ENCODE data around the gene BHMT. TPM values are rescaled to one million over a fixed set of nuclear protein-coding genes. Genes with fewer than 3 reads are reported as not detected.

Gene BHMT
- total and polyA plus RNA-seq, 9 of the 15 experiments (the other 6 are each of a cell fraction or from before 2014, with no cell fraction given): not detected

DNA sequence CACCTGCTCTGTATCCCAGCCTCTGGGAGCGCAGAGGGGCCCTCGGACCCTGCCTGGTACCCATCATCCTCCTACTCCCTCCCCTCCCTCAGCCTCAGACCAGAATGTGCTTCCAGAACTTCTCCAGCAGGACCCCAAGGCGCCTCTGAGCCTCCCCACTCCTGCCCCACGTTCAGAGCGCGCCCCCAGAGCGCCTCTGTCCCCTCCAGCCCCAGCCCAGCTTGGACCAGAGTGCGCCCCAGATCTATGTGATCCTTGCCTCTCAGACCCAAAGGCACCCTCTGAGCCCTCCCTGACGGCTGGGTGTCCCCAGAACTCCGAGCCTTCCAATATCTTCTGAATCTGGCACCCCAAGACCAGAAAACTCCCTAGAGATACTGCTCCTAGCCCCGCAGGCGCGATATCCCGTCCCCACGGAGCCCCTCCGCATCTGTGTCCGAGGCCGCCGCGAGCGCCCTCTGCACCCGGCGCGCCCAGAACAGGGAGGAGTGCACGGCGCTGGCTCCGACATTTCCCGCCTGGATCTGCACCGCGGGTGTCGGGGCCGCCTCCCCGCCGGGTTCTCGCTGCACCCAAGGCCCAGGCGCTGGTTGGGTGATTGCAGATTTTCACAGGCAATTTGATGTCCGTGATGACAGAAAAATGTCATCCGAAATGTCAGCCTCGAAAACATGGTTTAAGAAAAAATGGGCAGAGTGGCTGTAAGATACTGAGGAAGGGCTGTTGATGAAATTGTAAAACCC lies 522 bp downstream of the BHMT start:
- intact Hi-C loops (cut with micrococcal nuclease): no loop called here
- H3K27ac ChIP-seq (ENCODE audit: extremely low read depth, low read depth, low read length): no peak overlapping the region
- peaks cover 0 to 11% of the 10 kb centered on the region in 2 experiments; a peak in 3 of 5 replicates for H3K4me1 ChIP-seq (replicated peaks in 1 of 2; ENCODE audit: control insufficient read depth in 2 of 2, insufficient read depth in 2 of 2, low read length in 2 of 2)
- CTCF ChIA-PET (ENCODE audit: low intra/inter-chr PET ratio): no interaction called here
- ATAC-seq (peak; percentile 59; the same call in 1 of the 3 replicates), DNase-seq (ENCODE audit: extremely low read depth in 1 of 4, low spot score in 3 of 4) (peak in 1 of 4 experiments; percentile 5), FAIRE-seq (no peak)
- POLR2A ChIA-PET: interaction anchor here (0.7 kb wide), 2 partner anchors 15 to 99 kb away, joined by 3 read pairs; no protein-coding TSS in a partner anchor
- no TSS peak for BruUV-seq (replicated peaks)
- peaks cover 22 to 35% of the 10 kb centered on the region in 2 experiments for H3K27me3 ChIP-seq (ENCODE audit: control insufficient read depth in 2 of 2, insufficient read depth in 2 of 2, low read length in 2 of 2)
- no peak overlapping the region for H3K4me2 ChIP-seq (ENCODE audit: insufficient read depth, low read length)
- in situ Hi-C loops (cut with MboI): no loop called here
- H3K36me3 ChIP-seq (ENCODE audit: control insufficient read depth, insufficient read depth, low read length): no peaks in the 10 kb centered on the region
- H3K9me3 ChIP-seq (replicated peaks; ENCODE audit: control insufficient read depth, insufficient read depth, low read depth, low read length): no peaks in the 10 kb centered on the region
- no peak overlapping the region for H2AFZ ChIP-seq (ENCODE audit: low read depth, low read length)
- TF ChIP-seq PRPF4 (IDR thresholded peaks at IDR 0.05; ENCODE audit: insufficient read depth, low read depth, low read length, poor library complexity, severe bottlenecking): no peak
- TF ChIP-seq EZH2 (IDR thresholded peaks at IDR 0.05; ENCODE audit: borderline replicate concordance, low read depth, low read length): 0 out of 2 replicates have a peak, but pooled peaks have one; percentile 43
- H3K4me3 ChIP-seq: no peak overlapping the region
- H3K79me2 ChIP-seq (ENCODE audit: control insufficient read depth, insufficient read depth, low read length): no peaks in the 10 kb centered on the region
- H3K9ac ChIP-seq (ENCODE audit: insufficient read depth in 1 of 2, low read depth in 2 of 2, low read length in 2 of 2): no peak overlapping the region; a peak in 1 of 4 replicates
- H4K20me1 ChIP-seq (replicated peaks; ENCODE audit: control insufficient read depth, insufficient read depth, low read length): no peaks in the 10 kb centered on the region
- no peaks in the 10 kb centered on the region for H3K9me1 ChIP-seq (ENCODE audit: control insufficient read depth, insufficient read depth, low read length)
- WGBS (ENCODE audit: insufficient coverage, low coverage, missing lambda C conversion rate): 2% methylated on average over 37 of the region's 39 CpGs

DNA sequence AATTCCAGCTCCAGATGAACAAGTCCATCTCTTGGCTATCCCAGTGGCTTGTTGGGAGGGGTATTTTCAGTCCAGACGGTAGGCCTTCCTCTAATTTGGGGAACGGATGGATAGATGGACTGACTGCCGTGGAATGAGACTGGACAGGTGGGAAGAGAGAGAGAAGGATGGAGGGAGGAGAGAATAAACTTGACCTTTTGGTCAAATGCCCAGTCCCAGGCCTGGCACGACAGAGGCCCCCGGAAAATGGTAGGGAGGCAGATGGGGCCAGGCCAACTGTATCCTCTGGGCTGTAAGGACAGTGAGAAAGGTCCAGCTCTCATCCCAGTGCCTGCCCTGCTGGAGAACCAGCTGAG lies 1.1 kb downstream of the BHMT start:
- Histone ChIP-seq H3K9ac (ENCODE audit: insufficient read depth in 1 of 2, low read depth in 2 of 2, low read length in 2 of 2) (no peak overlapping the region), H2AFZ (ENCODE audit: low read depth, low read length) (no peak overlapping the region), H3K27me3 (ENCODE audit: control insufficient read depth in 2 of 2, insufficient read depth in 2 of 2, low read length in 2 of 2) (peaks cover 22 to 30% of the 10 kb centered on the region in 2 experiments), H3K9me1 (ENCODE audit: control insufficient read depth, insufficient read depth, low read length) (no peaks in the 10 kb centered on the region), H3K36me3 (ENCODE audit: control insufficient read depth, insufficient read depth, low read length) (no peaks in the 10 kb centered on the region), H3K4me1 (replicated peaks in 1 of 2; ENCODE audit: control insufficient read depth in 2 of 2, insufficient read depth in 2 of 2, low read length in 2 of 2) (peaks cover 0 to 11% of the 10 kb centered on the region in 2 experiments; a peak in 2 of 5 replicates), H3K79me2 (ENCODE audit: control insufficient read depth, insufficient read depth, low read length) (no peaks in the 10 kb centered on the region), H3K27ac (ENCODE audit: extremely low read depth, low read depth, low read length) (no peak overlapping the region), H3K4me3 (no peak overlapping the region), H3K4me2 (ENCODE audit: insufficient read depth, low read length) (no peak overlapping the region), H3K9me3 (replicated peaks; ENCODE audit: control insufficient read depth, insufficient read depth, low read depth, low read length) (no peaks in the 10 kb centered on the region), H4K20me1 (replicated peaks; ENCODE audit: control insufficient read depth, insufficient read depth, low read length) (no peaks in the 10 kb centered on the region)
- no peak for ATAC-seq
- POLR2A ChIA-PET: interaction anchor here (0.7 kb wide), 1 partner anchor 14 kb away, joined by 3 read pairs; no protein-coding TSS in a partner anchor
- TF ChIP-seq DACH1 (IDR thresholded peaks at IDR 0.05; ENCODE audit: partially characterized antibody) (no peak), MECOM (CRISPR knock-in tag; IDR thresholded peaks at IDR 0.05) (no peak), ZNF77 (CRISPR knock-in tag; IDR thresholded peaks at IDR 0.05) (no peak), KDM2B (CRISPR knock-in tag; IDR thresholded peaks at IDR 0.05) (no peak), GATAD2B (IDR thresholded peaks at IDR 0.05; ENCODE audit: borderline replicate concordance) (no peak)
- TF ChIP-seq, protein P1, sequence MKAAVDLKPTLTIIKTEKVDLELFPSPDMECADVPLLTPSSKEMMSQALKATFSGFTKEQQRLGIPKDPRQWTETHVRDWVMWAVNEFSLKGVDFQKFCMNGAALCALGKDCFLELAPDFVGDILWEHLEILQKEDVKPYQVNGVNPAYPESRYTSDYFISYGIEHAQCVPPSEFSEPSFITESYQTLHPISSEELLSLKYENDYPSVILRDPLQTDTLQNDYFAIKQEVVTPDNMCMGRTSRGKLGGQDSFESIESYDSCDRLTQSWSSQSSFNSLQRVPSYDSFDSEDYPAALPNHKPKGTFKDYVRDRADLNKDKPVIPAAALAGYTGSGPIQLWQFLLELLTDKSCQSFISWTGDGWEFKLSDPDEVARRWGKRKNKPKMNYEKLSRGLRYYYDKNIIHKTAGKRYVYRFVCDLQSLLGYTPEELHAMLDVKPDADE (conservative IDR thresholded peaks at IDR 0.05; ENCODE audit: control insufficient read depth, low read depth, low read length): no peak
- WGBS (ENCODE audit: insufficient coverage, low coverage, missing lambda C conversion rate): 0% methylated on average over 5 of the region's 5 CpGs
- FAIRE-seq: no peak
- BruUV-seq (replicated peaks): no TSS peak
- in situ Hi-C loops (cut with MboI): no loop called here
- CTCF ChIA-PET (ENCODE audit: low intra/inter-chr PET ratio): no interaction called here
- intact Hi-C loops (cut with micrococcal nuclease): no loop called here
- no peak for DNase-seq (ENCODE audit: extremely low read depth in 1 of 4, low spot score in 3 of 4)
